ENCODE data around the gene ENTPD8. TPM values are rescaled to one million over a fixed set of nuclear protein-coding genes. Genes with fewer than 3 reads are reported as not detected.
A peak's percentile ranks its signal among the peaks of the same experiment; 100 is the strongest.

ENTPD8 gene
- total RNA-seq, 1 experiment from 2014 or later = 5.4 TPM

GRCh38 chr9:137439158-137439714 lies 1.9 kb downstream of the ENTPD8 start:
- 0 out of 2 replicates have a peak, but pooled peaks cover 3% of the 10 kb centered on the region for H4K20me1 ChIP-seq (ENCODE audit: insufficient read depth)
- no peaks in the 10 kb centered on the region for H3K36me3 ChIP-seq (ENCODE audit: low read depth)
- peaks cover 22% of the 10 kb centered on the region for H3K4me1 ChIP-seq (replicated peaks; ENCODE audit: insufficient read depth)
- BruUV-seq (replicated peaks) = no TSS peak
- CTCF ChIA-PET = no interaction called here
- H3K27ac ChIP-seq = no peak overlapping the region
- intact Hi-C loops (cut with micrococcal nuclease; ENCODE audit: unreplicated experiment) = loop anchor here (10.0 kb wide), 1 partner anchor 176 kb away; the partner anchor contains the start of gene EHMT1
- H2AFZ ChIP-seq = no peak overlapping the region
- no peaks in the 10 kb centered on the region for H3K79me2 ChIP-seq (ENCODE audit: low read depth)
- H3K4me2 ChIP-seq = no peak overlapping the region
- TF ChIP-seq EZH2 (IDR thresholded peaks at IDR 0.05; ENCODE audit: low read depth) (no peak), CTCF (conservative IDR thresholded peaks at IDR 0.05) (no peak)
- no peaks in the 10 kb centered on the region for H3K9me2 ChIP-seq (ENCODE audit: insufficient read depth)
- no peaks in the 10 kb centered on the region for H3K9me3 ChIP-seq (ENCODE audit: insufficient read depth, low read depth)
- H3K27me3 ChIP-seq (ENCODE audit: insufficient read depth, low read depth) = no peaks in the 10 kb centered on the region
- POLR2A ChIA-PET (ENCODE audit: unreplicated experiment) = interaction anchor here (0.7 kb wide), 1 partner anchor 183 kb away, joined by 3 read pairs; no protein-coding TSS in a partner anchor
- peaks cover 18% of the 10 kb centered on the region; the same call in 1 of the 2 replicates for H3F3A ChIP-seq (ENCODE audit: insufficient read depth, low read depth)
- no peak for DNase-seq
- no peak overlapping the region for H3K4me3 ChIP-seq

GRCh38 chr9:137438591-137439157 lies 2.5 kb downstream of the ENTPD8 start:
- Histone ChIP-seq H3K9me3 (ENCODE audit: insufficient read depth, low read depth) (no peaks in the 10 kb centered on the region), H3K79me2 (ENCODE audit: low read depth) (no peaks in the 10 kb centered on the region), H3K27me3 (ENCODE audit: insufficient read depth, low read depth) (no peaks in the 10 kb centered on the region), H2AFZ (no peak overlapping the region), H4K20me1 (ENCODE audit: insufficient read depth) (0 out of 2 replicates have a peak, but pooled peaks cover 3% of the 10 kb centered on the region), H3K4me2 (no peak overlapping the region), H3K9me2 (ENCODE audit: insufficient read depth) (no peaks in the 10 kb centered on the region), H3K4me1 (replicated peaks; ENCODE audit: insufficient read depth) (peaks cover 22% of the 10 kb centered on the region), H3K27ac (no peak overlapping the region), H3F3A (ENCODE audit: insufficient read depth, low read depth) (peaks cover 18% of the 10 kb centered on the region; the same call in 1 of the 2 replicates), H3K4me3 (no peak overlapping the region), H3K36me3 (ENCODE audit: low read depth) (no peaks in the 10 kb centered on the region)
- intact Hi-C loops (cut with micrococcal nuclease; ENCODE audit: unreplicated experiment) = loop anchor here (10.0 kb wide), 1 partner anchor 176 kb away; the partner anchor contains the start of gene EHMT1
- no peak for DNase-seq
- POLR2A ChIA-PET (ENCODE audit: unreplicated experiment) = interaction anchor here (0.7 kb wide), 1 partner anchor 182 kb away, joined by 3 read pairs; no protein-coding TSS in a partner anchor
- TF ChIP-seq CTCF (conservative IDR thresholded peaks at IDR 0.05) (no peak), EZH2 (IDR thresholded peaks at IDR 0.05; ENCODE audit: low read depth) (no peak)
- CTCF ChIA-PET = no interaction called here
- BruUV-seq (replicated peaks) = no TSS peak

GRCh38 chr9:137437691-137438590 lies 3.2 kb downstream of the ENTPD8 start:
- H3F3A ChIP-seq (ENCODE audit: insufficient read depth, low read depth) = peaks cover 18% of the 10 kb centered on the region; the same call in 1 of the 2 replicates
- no peak overlapping the region for H3K4me2 ChIP-seq
- ChIA-PET CTCF (no interaction called here), POLR2A (ENCODE audit: unreplicated experiment) (no interaction called here)
- TF ChIP-seq CTCF (conservative IDR thresholded peaks at IDR 0.05) (no peak), EZH2 (IDR thresholded peaks at IDR 0.05; ENCODE audit: low read depth) (no peak)
- no peaks in the 10 kb centered on the region for H3K9me2 ChIP-seq (ENCODE audit: insufficient read depth)
- H3K27ac ChIP-seq = no peak overlapping the region
- H3K27me3 ChIP-seq (ENCODE audit: insufficient read depth, low read depth) = no peaks in the 10 kb centered on the region
- H4K20me1 ChIP-seq (ENCODE audit: insufficient read depth) = 0 out of 2 replicates have a peak, but pooled peaks cover 3% of the 10 kb centered on the region
- H3K9me3 ChIP-seq (ENCODE audit: insufficient read depth, low read depth) = no peaks in the 10 kb centered on the region
- H3K4me3 ChIP-seq = no peak overlapping the region
- no TSS peak for BruUV-seq (replicated peaks)
- DNase-seq = peak in 1 of 2 experiments; percentile 49
- H3K4me1 ChIP-seq (replicated peaks; ENCODE audit: insufficient read depth) = peaks cover 22% of the 10 kb centered on the region
- H3K36me3 ChIP-seq (ENCODE audit: low read depth) = no peaks in the 10 kb centered on the region
- intact Hi-C loops (cut with micrococcal nuclease; ENCODE audit: unreplicated experiment) = loop anchor here (10.0 kb wide), 1 partner anchor 177 kb away; the partner anchor contains the start of gene EHMT1
- H2AFZ ChIP-seq = no peak overlapping the region
- no peaks in the 10 kb centered on the region for H3K79me2 ChIP-seq (ENCODE audit: low read depth)

Data from PC-9 (cell line).